Brain microvascular endothelial cell (primary cell): ENCODE measurements around the gene ISOC1.

Source experiments
- DNase-seq: peaks from one replicate; pipeline ENCODE4 v3.0.0-alpha.2; 2020
- H3K27ac ChIP-seq: fragments of 250-450 bp; sonication (Bioruptor Pico); 2 replicates; pipeline ENCODE4 v1.5.1; 2020; ENCODE audit warnings: mild to moderate bottlenecking, moderate library complexity
- H3K27me3 ChIP-seq: fragments of 250-450 bp; sonication (Bioruptor Pico); replicated peaks from 2 replicates; pipeline ENCODE4 v1.5.1; 2020; ENCODE audit warnings: mild to moderate bottlenecking
- H3K36me3 ChIP-seq: fragments of 250-450 bp; sonication (Bioruptor Pico); replicated peaks from 2 replicates; pipeline ENCODE4 v1.5.1; 2020; ENCODE audit warnings: mild to moderate bottlenecking
- H3K4me3 ChIP-seq: 2 replicates; pipeline ENCODE4 v1.5.1; 2011; ENCODE audit warnings: low read depth, mild to moderate bottlenecking, control low read depth, low read length, moderate library complexity
- CTCF ChIP-seq: IDR thresholded peaks from 2 replicates; pipeline ENCODE4 v1.5.1; 2011; ENCODE audit warnings: low read depth, mild to moderate bottlenecking, moderate library complexity, low read length, control low read depth, inconsistent platforms; ENCODE audit errors: missing control alignments
- in situ Hi-C: cut with HindIII; loops from 2 replicates; pipeline ENCODE4 v1.10.0; 2017; ENCODE audit warnings: low sequenced_read_pairs, low pct_ligation_motif_present

Gene ISOC1

DNA sequence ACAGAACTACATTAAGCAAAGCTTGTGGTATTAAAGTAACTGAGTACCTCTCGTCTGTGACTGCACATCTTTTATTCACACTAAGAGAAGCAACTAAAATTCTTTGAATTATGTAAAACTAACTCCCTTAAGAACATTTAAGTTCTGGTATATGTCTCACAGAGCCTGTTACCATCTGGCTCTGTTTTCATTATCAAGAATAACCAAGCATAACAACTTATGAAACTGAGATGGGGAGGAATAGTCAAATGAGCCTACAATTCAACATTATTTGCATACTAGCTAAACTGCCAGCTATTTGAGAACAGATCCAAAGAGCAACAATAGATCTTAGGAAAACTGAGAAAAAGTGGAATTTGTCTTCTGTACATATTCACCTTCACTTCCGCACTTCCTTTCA, 25.3 kb upstream of the ISOC1 start:
- TF ChIP-seq CTCF = no peak
- Histone ChIP-seq H3K27ac (no peak overlapping the region), H3K36me3 (no peaks in the 10 kb centered on the region), H3K4me3 (no peak overlapping the region), H3K27me3 (no peaks in the 10 kb centered on the region)
- no peak for DNase-seq
- in situ Hi-C loops = no loop called here

GRCh38 chr5:129073111-129073510, 21.4 kb upstream of the ISOC1 start:
- no peak for TF ChIP-seq CTCF
- no peak overlapping the region for H3K27ac ChIP-seq
- no peak for DNase-seq
- H3K4me3 ChIP-seq = no peak overlapping the region
- no peaks in the 10 kb centered on the region for H3K27me3 ChIP-seq
- no peaks in the 10 kb centered on the region for H3K36me3 ChIP-seq
- in situ Hi-C loops = no loop called here

GRCh38 chr5:129074903-129075302, 19.6 kb upstream of the ISOC1 start:
- Histone ChIP-seq H3K4me3 (no peak overlapping the region), H3K27me3 (no peaks in the 10 kb centered on the region), H3K36me3 (no peaks in the 10 kb centered on the region), H3K27ac (no peak overlapping the region)
- no peak for TF ChIP-seq CTCF
- in situ Hi-C loops = no loop called here
- no peak for DNase-seq

DNA sequence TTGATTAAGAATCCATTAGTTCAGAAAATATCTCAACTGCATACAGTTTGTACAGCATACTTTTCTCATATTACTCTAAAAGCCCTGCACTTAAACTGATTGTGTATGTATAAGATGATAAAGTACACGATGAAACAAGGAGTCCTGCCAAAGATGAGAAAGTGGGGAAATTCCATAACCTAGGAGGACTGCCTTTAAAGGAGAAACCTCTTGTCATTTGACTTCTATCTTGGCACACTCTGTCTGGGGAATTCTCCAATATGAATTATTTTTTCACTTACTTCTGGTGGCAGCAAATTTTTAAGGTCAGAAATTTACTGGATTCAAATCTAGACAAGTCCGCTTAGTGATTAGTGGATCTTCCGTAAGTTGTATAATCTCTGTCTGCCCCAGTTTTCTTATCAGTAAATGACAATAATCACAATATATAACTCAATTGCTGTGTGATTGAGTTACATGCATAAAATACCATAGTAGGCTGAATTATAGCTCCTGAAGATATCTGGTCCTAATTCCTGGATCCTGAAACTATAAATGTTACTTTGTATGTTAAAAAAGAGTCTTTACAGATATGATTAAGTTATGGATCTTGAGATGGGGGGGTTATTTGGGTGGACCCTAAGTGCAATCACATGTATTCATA, 17.0 kb upstream of the ISOC1 start:
- in situ Hi-C loops = no loop called here
- no peak for TF ChIP-seq CTCF
- H3K4me3 ChIP-seq = no peak overlapping the region

GRCh38 chr5:129078247-129078646, 16.3 kb upstream of the ISOC1 start:
- no peak overlapping the region for H3K4me3 ChIP-seq
- in situ Hi-C loops = no loop called here
- H3K27ac ChIP-seq = no peak overlapping the region
- H3K27me3 ChIP-seq = no peaks in the 10 kb centered on the region
- TF ChIP-seq CTCF = no peak
- no peaks in the 10 kb centered on the region for H3K36me3 ChIP-seq
- DNase-seq = no peak

More for the DNA sequence above, 17.0 kb upstream of the ISOC1 start:
- no peaks in the 10 kb centered on the region for H3K36me3 ChIP-seq
- no peak overlapping the region for H3K27ac ChIP-seq
- no peaks in the 10 kb centered on the region for H3K27me3 ChIP-seq
- no peak for DNase-seq

DNA sequence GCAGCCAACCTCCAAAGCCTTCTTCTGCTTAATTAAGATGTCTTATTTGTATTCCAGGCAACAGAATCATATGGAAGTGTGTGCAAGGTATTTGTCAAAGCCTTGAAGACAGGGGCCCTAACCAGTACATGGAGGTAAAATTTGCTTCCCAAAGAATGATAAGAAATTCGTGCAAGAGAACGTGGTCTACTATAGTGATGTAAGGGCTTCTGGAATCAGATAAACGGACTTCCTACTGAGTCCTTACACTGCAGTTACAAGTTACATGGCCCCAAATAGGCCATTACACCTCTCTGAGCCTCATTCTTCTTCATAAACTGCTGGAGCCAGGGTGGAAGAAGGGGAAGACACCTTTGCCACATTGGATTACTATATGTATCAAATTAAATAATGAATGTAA, 15.9 kb upstream of the ISOC1 start:
- Histone ChIP-seq H3K36me3 (no peaks in the 10 kb centered on the region), H3K27ac (no peak overlapping the region), H3K27me3 (no peaks in the 10 kb centered on the region), H3K4me3 (no peak overlapping the region)
- in situ Hi-C loops = no loop called here
- DNase-seq = no peak
- no peak for TF ChIP-seq CTCF
